Stimulated activated CD8-positive, alpha-beta memory T cell treated with anti-CD3 and anti-CD28 coated beads, Interleukin-12 subunit alpha, Interleukin-12 subunit beta, amount 100 ng/mL, for 24 hours (primary cell): ENCODE results near the gene VWA2.

Experiments used
- DNase-seq: peaks from one replicate; pipeline ENCODE4 v3.0.0-alpha.2; 2020; ENCODE audit errors: extremely low read depth

VWA2 gene

GRCh38 chr10:114239117-114239993, at the start of gene VWA2:
TSS of gene VWA2 (plus strand) at chr10:114239254. CDS start at chr10:114248714, 9,460 bp downstream.
- no peak for DNase-seq

GRCh38 chr10:114189700-114190099, 49.4 kb upstream of the VWA2 start:
- no peak for DNase-seq

GRCh38 chr10:114195079-114195478, 44.0 kb upstream of the VWA2 start:
- DNase-seq = no peak

GRCh38 chr10:114199239-114199638, 39.8 kb upstream of the VWA2 start:
- DNase-seq = no peak

GRCh38 chr10:114202812-114203211, 36.2 kb upstream of the VWA2 start:
- no peak for DNase-seq

GRCh38 chr10:114206902-114207301, 32.2 kb upstream of the VWA2 start:
- no peak for DNase-seq

GRCh38 chr10:114207349-114207748, 31.7 kb upstream of the VWA2 start:
- DNase-seq = no peak

- DNase-seq = no peak
Observed at GRCh38 chr10:114208351-114208750, 30.7 kb upstream of the VWA2 start.

- no peak for DNase-seq
Observed at GRCh38 chr10:114212153-114212552, 26.9 kb upstream of the VWA2 start.

GRCh38 chr10:114215033-114215432, 24.0 kb upstream of the VWA2 start:
- DNase-seq = no peak

GRCh38 chr10:114220281-114220680, 18.8 kb upstream of the VWA2 start:
- DNase-seq = no peak

GRCh38 chr10:114221235-114221634, 17.8 kb upstream of the VWA2 start:
- no peak for DNase-seq

GRCh38 chr10:114223066-114223465, 16.0 kb upstream of the VWA2 start:
- DNase-seq = no peak

- DNase-seq = no peak
Observed at GRCh38 chr10:114228156-114228555, 10.9 kb upstream of the VWA2 start.

GRCh38 chr10:114232561-114233176, 6.4 kb upstream of the VWA2 start:
- no peak for DNase-seq

- DNase-seq = no peak
Observed at GRCh38 chr10:114233482-114233881, 5.6 kb upstream of the VWA2 start.

GRCh38 chr10:114234132-114234531, 4.9 kb upstream of the VWA2 start:
- DNase-seq = no peak

GRCh38 chr10:114239994-114240345, 916 bp downstream of the VWA2 start:
- no peak for DNase-seq

- DNase-seq = no peak
Observed at GRCh38 chr10:114242235-114242634, 3.2 kb downstream of the VWA2 start.

GRCh38 chr10:114243661-114244060, 4.6 kb downstream of the VWA2 start:
- DNase-seq = no peak

- DNase-seq = no peak
Observed at GRCh38 chr10:114244126-114244525, 5.1 kb downstream of the VWA2 start.

- no peak for DNase-seq
Observed at GRCh38 chr10:114245121-114245791, 6.2 kb downstream of the VWA2 start.
